LNCaP clone FGC (cell line): ENCODE results near the gene CCSER2.

Source experiments
- DNase-seq: peaks from one replicate; pipeline ENCODE4 v3.0.0-alpha.2; 2011; ENCODE audit warnings: low read depth
- H3K4me3 ChIP-seq: 2 replicates; pipeline ENCODE4 v1.5.1; 2011; ENCODE audit warnings: mild to moderate bottlenecking, low read depth, low read length, control low read depth
- CTCF ChIP-seq: IDR thresholded peaks from 2 replicates; pipeline ENCODE4 v1.5.1; 2012; ENCODE audit warnings: mild to moderate bottlenecking; ENCODE audit not compliant: control insufficient read depth, insufficient read depth; ENCODE audit errors: extremely low read depth

Gene CCSER2

GRCh38 chr10:84337199-84337598 is 8.8 kb downstream of the CCSER2 start:
- DNase-seq: no peak
- no peak for TF ChIP-seq CTCF
- no peak overlapping the region for H3K4me3 ChIP-seq

- no peak overlapping the region for H3K4me3 ChIP-seq
- TF ChIP-seq CTCF: no peak
- DNase-seq: no peak
These were observed 10.6 kb downstream of the CCSER2 start for GRCh38 chr10:84339025-84339424.

GRCh38 chr10:84340187-84340586 is 11.8 kb downstream of the CCSER2 start:
- H3K4me3 ChIP-seq: no peak overlapping the region
- peak; percentile 43 for DNase-seq
- TF ChIP-seq CTCF: no peak

- DNase-seq: no peak
- no peak overlapping the region for H3K4me3 ChIP-seq
- TF ChIP-seq CTCF: no peak
These were observed 12.5 kb downstream of the CCSER2 start for GRCh38 chr10:84340632-84341537.

- DNase-seq: no peak
- TF ChIP-seq CTCF: no peak
- H3K4me3 ChIP-seq: no peak overlapping the region
These were observed 13.1 kb downstream of the CCSER2 start for GRCh38 chr10:84341538-84341856.

- DNase-seq: no peak
- TF ChIP-seq CTCF: no peak
- H3K4me3 ChIP-seq: no peak overlapping the region
These were observed 13.6 kb downstream of the CCSER2 start for GRCh38 chr10:84341983-84342382.

GRCh38 chr10:84342584-84342983 is 14.2 kb downstream of the CCSER2 start:
- TF ChIP-seq CTCF: no peak
- no peak overlapping the region for H3K4me3 ChIP-seq
- no peak for DNase-seq
